ENCODE data around the gene GIMAP5.

GIMAP5 gene

DNA sequence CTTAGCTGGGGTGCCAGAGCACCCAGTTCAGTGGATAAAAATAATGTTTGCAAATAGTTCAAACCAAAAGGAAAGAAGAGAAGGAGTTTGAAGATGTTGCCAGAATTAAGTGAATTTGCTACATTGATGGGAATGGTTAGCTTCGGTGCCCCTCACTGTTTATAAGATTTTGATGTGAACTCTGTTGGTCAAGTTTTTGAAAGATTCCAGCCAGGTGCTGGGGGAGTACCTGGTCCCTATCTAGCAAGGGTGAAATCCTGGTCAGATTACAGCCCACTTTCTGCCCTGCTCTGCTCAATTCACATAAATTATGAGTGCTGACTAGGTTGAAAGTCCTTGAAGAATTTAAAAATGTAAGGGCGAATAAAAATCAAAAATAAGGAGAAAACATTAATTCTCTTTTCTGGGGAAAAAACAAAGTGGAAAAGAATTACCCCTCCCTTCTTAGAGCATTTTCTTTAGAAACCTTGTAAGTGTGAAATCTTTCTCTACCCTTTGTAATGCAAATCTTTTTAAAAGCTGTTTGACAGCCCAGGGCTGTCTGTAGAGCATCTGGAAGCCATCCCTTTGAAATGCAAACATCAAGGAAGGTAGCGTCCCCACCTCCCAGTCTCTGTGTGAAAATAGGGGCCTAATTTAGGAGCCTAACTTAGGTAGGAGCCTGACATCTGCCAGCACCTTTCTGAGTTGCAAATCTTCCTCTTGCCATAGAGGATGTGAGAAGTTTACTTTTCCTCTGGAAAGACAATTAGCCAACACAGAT lies 1.4 kb upstream of the GIMAP5 start:
- DNase-seq (ENCODE audit: low spot score) = no peak

- no peak for DNase-seq (ENCODE audit: low spot score)
Measured at GRCh38 chr7:150736864-150737263, 354 bp upstream of the GIMAP5 start.

DNA sequence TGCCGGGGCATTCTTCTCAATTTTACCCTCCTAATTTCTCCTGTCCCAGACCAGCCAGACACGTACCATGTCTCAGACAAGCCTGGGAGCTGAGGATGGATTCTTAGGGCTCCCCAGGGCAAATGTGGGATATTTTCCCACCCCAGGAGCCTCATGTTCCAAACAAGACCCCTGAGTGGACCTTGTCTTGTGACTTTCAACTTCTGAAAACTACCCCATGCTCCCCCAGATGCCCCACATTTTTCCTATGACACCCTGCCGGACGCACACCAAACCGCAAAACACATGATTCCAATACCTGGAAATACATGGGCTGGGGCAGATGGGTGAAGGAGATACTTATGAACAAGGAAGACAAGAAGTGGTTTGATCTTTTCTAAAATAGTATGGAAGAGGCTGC lies 874 bp downstream of the GIMAP5 start:
- no peak for DNase-seq (ENCODE audit: low spot score)

- DNase-seq (ENCODE audit: low spot score) = no peak
Measured at GRCh38 chr7:150738591-150739001, 1.4 kb downstream of the GIMAP5 start.

DNA sequence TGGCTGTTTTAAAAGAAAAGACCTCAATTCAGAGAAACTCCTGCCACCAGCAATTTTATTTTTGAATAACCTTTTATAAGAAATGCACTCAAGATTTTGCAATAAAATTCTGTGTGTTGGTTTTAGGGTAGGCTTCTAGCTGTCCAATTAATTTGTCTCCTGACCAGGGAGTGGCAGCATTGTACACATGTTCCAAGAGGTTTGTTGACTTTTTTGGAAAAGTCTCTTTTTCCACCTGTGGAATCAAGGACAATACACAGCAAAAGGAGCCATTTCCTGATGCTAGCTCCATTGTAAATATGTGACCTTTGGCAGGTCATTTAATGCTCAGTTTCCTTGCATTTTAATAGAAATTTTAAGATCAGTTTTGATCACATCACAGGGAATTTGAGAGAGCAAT lies 1.8 kb downstream of the GIMAP5 start:
- DNase-seq (ENCODE audit: low spot score) = no peak

GRCh38 chr7:150740053-150740452 lies 2.8 kb downstream of the GIMAP5 start:
- no peak for DNase-seq (ENCODE audit: low spot score)

GRCh38 chr7:150742286-150742968 lies 5.2 kb downstream of the GIMAP5 start:
- DNase-seq (ENCODE audit: low spot score) = no peak

DNA sequence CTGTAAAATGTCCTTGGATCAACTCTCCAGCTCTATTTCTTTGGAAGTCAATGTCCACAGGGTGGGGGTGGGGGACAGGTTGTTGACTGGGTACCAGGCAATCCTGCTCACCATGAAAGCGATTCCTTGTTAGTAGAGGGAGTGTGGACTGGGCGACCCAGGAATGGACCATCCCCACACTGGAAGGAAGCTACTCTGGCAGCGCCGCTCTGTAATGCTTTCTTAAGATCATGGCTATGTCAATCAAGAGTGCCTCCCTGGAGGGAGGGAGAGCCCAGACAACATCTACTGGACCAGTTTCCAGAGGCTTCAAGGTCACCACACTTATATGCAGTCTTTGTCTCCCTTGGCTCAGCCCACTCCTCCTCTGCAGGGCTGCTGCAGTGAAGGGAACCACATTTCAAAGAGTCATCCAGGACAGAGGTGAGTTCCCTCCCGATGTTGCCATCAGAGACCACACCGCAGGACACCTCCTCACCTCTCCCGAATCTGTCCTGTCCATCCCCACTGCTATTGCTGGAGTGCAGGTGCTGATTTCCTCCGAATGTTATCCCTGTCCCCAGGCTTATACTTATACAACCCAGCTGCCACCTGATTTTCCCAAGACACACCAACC lies 6.9 kb downstream of the GIMAP5 start:
- DNase-seq (ENCODE audit: low spot score) = no peak

DNA sequence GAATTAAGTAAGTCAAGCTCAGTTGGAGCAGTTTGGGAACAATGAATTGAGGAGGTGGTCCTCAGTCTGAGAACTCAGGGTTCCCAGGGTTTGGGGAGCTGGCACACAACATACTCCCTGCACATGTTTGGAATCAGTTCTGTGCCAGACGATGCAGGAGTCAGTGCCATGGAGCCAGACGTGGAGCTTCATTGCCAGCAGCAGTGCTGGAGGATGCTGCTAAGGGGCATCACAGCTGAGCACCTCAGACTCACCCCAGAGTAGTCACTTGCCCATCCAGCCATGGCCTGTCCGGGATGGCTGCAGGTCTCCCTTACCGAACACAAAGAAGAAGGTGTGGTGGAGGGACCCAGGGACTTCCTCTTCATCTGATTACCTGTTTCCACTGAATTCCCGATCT lies 7.9 kb downstream of the GIMAP5 start:
- DNase-seq (ENCODE audit: low spot score) = no peak

- no peak for DNase-seq (ENCODE audit: low spot score)
Measured at GRCh38 chr7:150745876-150746275, 8.7 kb downstream of the GIMAP5 start.

DNA sequence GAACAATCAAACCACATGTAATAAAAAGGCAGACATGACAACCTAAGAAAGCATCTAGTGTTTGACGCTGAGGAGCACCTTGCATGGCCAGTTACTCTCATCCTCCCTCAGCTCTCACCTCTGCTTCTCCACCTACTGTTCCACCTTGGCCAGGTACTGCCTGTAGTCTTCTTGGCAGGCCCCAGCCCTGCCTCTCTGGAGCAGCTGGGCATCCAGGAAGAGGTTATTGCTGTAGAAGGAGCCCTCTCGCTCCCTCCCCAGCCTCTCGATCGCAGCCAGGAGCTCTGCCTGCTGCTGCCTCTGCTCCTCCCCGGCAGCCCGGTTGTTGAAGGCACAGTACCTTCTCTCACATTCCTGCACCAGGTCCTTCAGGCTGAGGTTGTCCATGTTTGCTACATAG lies 9.7 kb downstream of the GIMAP5 start:
- DNase-seq (ENCODE audit: low spot score) = no peak

- no peak for DNase-seq (ENCODE audit: low spot score)
Measured at GRCh38 chr7:150748376-150748775, 11.2 kb downstream of the GIMAP5 start.

- no peak for DNase-seq (ENCODE audit: low spot score)
Measured at GRCh38 chr7:150751702-150752101, 14.5 kb downstream of the GIMAP5 start.

DNA sequence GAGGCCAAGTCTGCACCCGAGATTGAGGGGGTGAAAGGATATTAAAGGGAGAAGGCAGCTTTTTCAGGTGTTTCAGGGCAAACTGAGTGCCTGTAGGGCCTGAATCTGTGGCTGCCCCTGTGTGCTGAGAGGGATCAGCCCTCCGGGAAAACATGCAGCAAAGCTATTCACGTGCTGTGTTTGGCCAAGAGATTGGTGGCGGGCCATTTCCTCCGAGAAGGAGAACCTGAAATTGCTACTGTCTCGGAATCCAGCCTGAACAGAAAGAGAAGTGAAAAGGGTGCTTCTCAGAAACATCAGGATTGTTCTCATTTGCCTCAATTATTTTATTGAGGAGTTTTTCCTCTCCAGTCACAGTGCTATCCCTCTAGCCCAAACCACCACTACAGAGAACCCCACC lies 16.0 kb downstream of the GIMAP5 start:
- no peak for DNase-seq (ENCODE audit: low spot score)

- DNase-seq (ENCODE audit: low spot score) = no peak
Measured at GRCh38 chr7:150753826-150754603, 16.8 kb downstream of the GIMAP5 start.

DNA sequence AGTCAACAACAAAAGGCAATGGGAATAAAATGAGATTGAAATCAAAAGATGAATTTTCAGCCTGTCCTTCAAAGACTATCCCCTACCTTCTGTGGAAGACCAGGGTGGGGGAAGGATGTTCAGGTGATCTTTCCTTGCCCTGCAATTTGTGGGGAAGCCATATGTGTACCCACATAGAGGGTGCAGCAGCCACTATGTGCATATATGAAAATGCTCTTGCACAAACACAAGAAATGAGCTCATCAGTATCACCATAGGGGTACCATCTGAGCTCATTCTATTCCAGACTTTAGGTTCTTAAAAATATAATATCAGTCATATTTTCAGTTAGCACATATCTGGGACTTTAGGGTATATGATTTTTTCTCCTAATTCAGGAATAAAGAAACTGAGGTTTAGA lies 17.7 kb downstream of the GIMAP5 start:
- DNase-seq (ENCODE audit: low spot score) = no peak

- no peak for DNase-seq (ENCODE audit: low spot score)
Measured at GRCh38 chr7:150755473-150756099, 18.4 kb downstream of the GIMAP5 start.

DNA sequence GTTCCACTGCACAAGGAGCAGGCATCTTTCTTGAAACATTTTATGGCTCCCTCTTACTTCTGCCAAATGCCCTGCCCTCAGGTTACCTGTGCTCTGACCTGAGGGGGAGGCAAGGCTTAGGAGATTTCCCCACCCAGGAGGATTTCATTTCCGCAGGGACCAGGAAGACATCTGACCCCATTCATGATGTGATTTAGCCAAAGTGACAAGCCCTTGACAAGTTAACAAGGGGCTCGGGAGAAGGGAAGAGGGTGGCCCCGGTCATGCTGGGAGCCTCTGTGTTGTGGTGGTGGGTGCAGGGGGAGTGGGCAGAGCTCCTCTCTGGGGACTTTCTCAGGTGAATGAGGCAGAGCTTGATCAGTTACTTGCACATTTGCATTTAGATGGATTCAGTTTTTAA lies 18.9 kb downstream of the GIMAP5 start:
- DNase-seq (ENCODE audit: low spot score) = no peak

GRCh38 chr7:150756858-150757257 lies 19.6 kb downstream of the GIMAP5 start:
- DNase-seq (ENCODE audit: low spot score) = no peak

DNA sequence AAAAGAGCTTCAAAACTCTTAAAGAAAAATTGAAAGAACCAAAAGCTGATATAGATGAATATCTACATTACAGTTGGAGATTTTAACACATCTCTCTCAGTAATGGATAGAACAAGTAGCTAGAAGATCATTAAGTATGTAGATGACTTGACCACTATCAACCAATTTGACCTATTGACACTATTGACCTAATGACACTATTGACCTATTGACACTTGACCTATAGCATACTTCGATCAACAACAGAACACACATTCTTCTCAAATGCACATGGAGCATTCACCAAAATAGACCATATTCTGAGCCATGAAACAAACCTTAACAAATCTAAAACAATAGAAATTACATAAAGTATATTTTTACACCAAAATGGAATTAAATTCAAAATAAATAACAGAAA lies 22.3 kb downstream of the GIMAP5 start:
- DNase-seq (ENCODE audit: low spot score) = no peak

- no peak for DNase-seq (ENCODE audit: low spot score)
Measured at GRCh38 chr7:150766334-150766709, 29.1 kb downstream of the GIMAP5 start.

DNA sequence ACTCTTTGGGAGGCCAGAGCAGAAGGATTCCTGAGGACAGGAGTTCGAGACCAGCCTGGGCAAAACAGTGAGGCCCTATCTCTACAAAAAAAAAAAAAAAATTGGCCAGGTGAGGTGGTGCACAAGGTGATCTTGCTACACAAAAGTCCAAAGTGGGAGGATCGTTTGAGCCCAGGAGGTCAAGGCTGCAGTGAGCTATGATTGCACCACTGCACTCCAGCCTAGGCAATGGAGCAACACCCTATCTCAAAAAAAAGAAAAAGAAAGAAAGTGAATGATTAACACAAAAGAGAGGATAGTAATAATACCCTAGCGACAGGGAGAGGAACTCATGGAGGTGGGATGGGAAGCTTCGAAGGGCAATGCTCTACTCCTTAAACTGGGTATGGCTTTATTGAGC lies 32.5 kb downstream of the GIMAP5 start:
- no peak for DNase-seq (ENCODE audit: low spot score)

Data from hepatic stellate cell (primary cell).